HepG2 (cell line): ENCODE measurements around the gene VPS26B. TPM values are rescaled to one million over a fixed set of nuclear protein-coding genes. Genes with fewer than 3 reads are reported as not detected.

ENCODE experiments used
- ESRRA ChIP-seq: sonication (generic); formaldehyde crosslinking; IDR thresholded peaks from 2 replicates; pipeline ENCODE4 v1.5.1; 2020; ENCODE audit warnings: mild to moderate bottlenecking, low read depth, missing genetic modification reagents
- HIVEP1 ChIP-seq: sonication (generic); formaldehyde crosslinking; IDR thresholded peaks from 2 replicates; pipeline ENCODE4 v1.4.0; 2020; ENCODE audit warnings: mild to moderate bottlenecking, missing genetic modification reagents
- HNF4A ChIP-seq: sonication (generic); formaldehyde crosslinking; IDR thresholded peaks from 2 replicates; pipeline ENCODE4 v1.4.0; 2020; ENCODE audit warnings: missing genetic modification reagents
- ISL2 ChIP-seq: sonication (generic); formaldehyde crosslinking; IDR thresholded peaks from 2 replicates; pipeline ENCODE4 v1.5.0; 2020; ENCODE audit warnings: missing genetic modification reagents
- MEIS2 ChIP-seq: sonication (generic); formaldehyde crosslinking; IDR thresholded peaks from 2 replicates; pipeline ENCODE4 v1.9.0; 2021; ENCODE audit warnings: mild to moderate bottlenecking, missing genetic modification reagents
- RARA ChIP-seq: IDR thresholded peaks from 2 replicates; pipeline ENCODE4 v1.6.1; 2016; ENCODE audit warnings: missing genetic modification reagents, missing compliant biosample characterization
- RXRA ChIP-seq: sonication (generic); formaldehyde crosslinking; IDR thresholded peaks from 2 replicates; pipeline ENCODE4 v1.5.1; 2020; ENCODE audit warnings: missing genetic modification reagents
- RXRB ChIP-seq: IDR thresholded peaks from 2 replicates; pipeline ENCODE4 v1.6.1; 2016; ENCODE audit warnings: borderline replicate concordance, missing genetic modification reagents, missing compliant biosample characterization
- SALL1 ChIP-seq: sonication (generic); formaldehyde crosslinking; IDR thresholded peaks from 2 replicates; pipeline ENCODE4 v1.8.0; 2022; ENCODE audit warnings: mild to moderate bottlenecking, missing genetic modification reagents
- SKI ChIP-seq: fragments of 450-650 bp; IDR thresholded peaks from one replicate; pipeline ENCODE4 v1.6.1; 2018; ENCODE audit warnings: mild to moderate bottlenecking; ENCODE audit not compliant: partially characterized antibody
- TBX2 ChIP-seq: sonication (generic); formaldehyde crosslinking; IDR thresholded peaks from 2 replicates; pipeline ENCODE4 v1.5.0; 2020; ENCODE audit warnings: missing genetic modification reagents, mild to moderate bottlenecking, borderline replicate concordance
- TERF1 ChIP-seq: sonication (generic); formaldehyde crosslinking; IDR thresholded peaks from 2 replicates; pipeline ENCODE4 v1.8.0; 2022; ENCODE audit warnings: mild to moderate bottlenecking, missing genetic modification reagents, moderate library complexity
- XBP1 ChIP-seq: sonication (generic); formaldehyde crosslinking; IDR thresholded peaks from 2 replicates; pipeline ENCODE4 v1.5.0; 2020; ENCODE audit warnings: missing genetic modification reagents
- ZMYM2 ChIP-seq: sonication (generic); formaldehyde crosslinking; IDR thresholded peaks from 2 replicates; pipeline ENCODE4 v1.8.0; 2022; ENCODE audit warnings: mild to moderate bottlenecking, missing genetic modification reagents
- ZNF232 ChIP-seq: sonication (generic); formaldehyde crosslinking; IDR thresholded peaks from 2 replicates; pipeline ENCODE4 v1.4.0; 2020; ENCODE audit warnings: missing genetic modification reagents, borderline replicate concordance
- ZNF501 ChIP-seq: sonication (generic); formaldehyde crosslinking; IDR thresholded peaks from 2 replicates; pipeline ENCODE4 v1.5.1; 2020; ENCODE audit warnings: mild to moderate bottlenecking, moderate library complexity, missing genetic modification reagents
- ZNF552 ChIP-seq: sonication (generic); formaldehyde crosslinking; IDR thresholded peaks from 2 replicates; pipeline ENCODE4 v1.9.0; 2022; ENCODE audit warnings: missing genetic modification reagents, mild to moderate bottlenecking, borderline replicate concordance
- ZNF614 ChIP-seq: IDR thresholded peaks from 2 replicates; pipeline ENCODE4 v1.6.1; 2018; ENCODE audit warnings: missing biosample characterization, missing genetic modification reagents, inconsistent platforms, borderline replicate concordance
- ZNF761 ChIP-seq: sonication (generic); formaldehyde crosslinking; conservative IDR thresholded peaks from 2 replicates; pipeline ENCODE4 v1.4.0; 2020; ENCODE audit warnings: mild to moderate bottlenecking, missing genetic modification reagents
- polyA plus RNA-seq, 8 experiments: library from polyadenylated mRNA; depleted of rRNA in 3 of 8; stranded (reverse) in 7 of 8; unstranded in 1 of 8; fragments of >200 nt; fragmentation: Illumina TruSeq in 4 of 8; extraction: Trizol in 4 of 8; gene quantifications; 2 replicates each; pipeline versions ENCODE4 v1.2.1 to v1.2.3, GENCODE V29; 2011 to 2016; ENCODE audit warnings: low read depth in 4 of 8, missing spikeins in 1 of 8, mixed read lengths in 1 of 8; ENCODE audit not compliant: insufficient read depth in 1 of 8
- total RNA-seq, 5 experiments: library from RNA; depleted of rRNA; stranded (reverse); fragments of >200 nt; fragmentation: Illumina TruSeq; extraction: Trizol; gene quantifications; 2 replicates each; pipeline ENCODE4 v1.2.3, GENCODE V29; 2016; ENCODE audit warnings: low read depth in 1 of 5
- TF ChIP-seq, protein P1 (sequence below): sonication (generic); formaldehyde crosslinking; IDR thresholded peaks from 2 replicates; pipeline ENCODE4 v1.4.0; 2020; ENCODE audit warnings: missing genetic modification reagents
- TF ChIP-seq, protein P2 (sequence below): sonication (generic); formaldehyde crosslinking; IDR thresholded peaks from 2 replicates; pipeline ENCODE4 v1.4.0; 2020; ENCODE audit warnings: mild to moderate bottlenecking, missing genetic modification reagents
- TF ChIP-seq, protein P3 (sequence below): sonication (generic); IDR thresholded peaks from 2 replicates; pipeline ENCODE4 v1.6.1; 2016; ENCODE audit warnings: low read depth, borderline replicate concordance
- TF ChIP-seq, protein P4 (sequence below): fragments of 450-650 bp; IDR thresholded peaks from 2 replicates; pipeline ENCODE4 v1.6.1; 2016
- TF ChIP-seq, protein P5 (sequence below): sonication (generic); formaldehyde crosslinking; IDR thresholded peaks from 2 replicates; pipeline ENCODE4 v1.4.0; 2020; ENCODE audit warnings: missing genetic modification reagents; ENCODE audit errors: not compliant biosample characterization

VPS26B gene
- total and polyA plus RNA-seq, 2 of the 13 experiments (the other 11 are each of a cell fraction or from before 2014, with no cell fraction given), result 20.2 to 23.2 TPM

- TF ChIP-seq MEIS2 (CRISPR knock-in tag), result 0 out of 2 replicates have a peak, but pooled peaks have one; percentile 24
- TF ChIP-seq, protein P1, sequence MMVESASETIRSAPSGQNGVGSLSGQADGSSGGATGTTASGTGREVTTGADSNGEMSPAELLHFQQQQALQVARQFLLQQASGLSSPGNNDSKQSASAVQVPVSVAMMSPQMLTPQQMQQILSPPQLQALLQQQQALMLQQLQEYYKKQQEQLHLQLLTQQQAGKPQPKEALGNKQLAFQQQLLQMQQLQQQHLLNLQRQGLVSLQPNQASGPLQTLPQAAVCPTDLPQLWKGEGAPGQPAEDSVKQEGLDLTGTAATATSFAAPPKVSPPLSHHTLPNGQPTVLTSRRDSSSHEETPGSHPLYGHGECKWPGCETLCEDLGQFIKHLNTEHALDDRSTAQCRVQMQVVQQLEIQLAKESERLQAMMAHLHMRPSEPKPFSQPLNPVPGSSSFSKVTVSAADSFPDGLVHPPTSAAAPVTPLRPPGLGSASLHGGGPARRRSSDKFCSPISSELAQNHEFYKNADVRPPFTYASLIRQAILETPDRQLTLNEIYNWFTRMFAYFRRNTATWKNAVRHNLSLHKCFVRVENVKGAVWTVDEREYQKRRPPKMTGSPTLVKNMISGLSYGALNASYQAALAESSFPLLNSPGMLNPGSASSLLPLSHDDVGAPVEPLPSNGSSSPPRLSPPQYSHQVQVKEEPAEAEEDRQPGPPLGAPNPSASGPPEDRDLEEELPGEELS, result no peak
- TF ChIP-seq ZMYM2, result no peak
- TF ChIP-seq, protein P2, sequence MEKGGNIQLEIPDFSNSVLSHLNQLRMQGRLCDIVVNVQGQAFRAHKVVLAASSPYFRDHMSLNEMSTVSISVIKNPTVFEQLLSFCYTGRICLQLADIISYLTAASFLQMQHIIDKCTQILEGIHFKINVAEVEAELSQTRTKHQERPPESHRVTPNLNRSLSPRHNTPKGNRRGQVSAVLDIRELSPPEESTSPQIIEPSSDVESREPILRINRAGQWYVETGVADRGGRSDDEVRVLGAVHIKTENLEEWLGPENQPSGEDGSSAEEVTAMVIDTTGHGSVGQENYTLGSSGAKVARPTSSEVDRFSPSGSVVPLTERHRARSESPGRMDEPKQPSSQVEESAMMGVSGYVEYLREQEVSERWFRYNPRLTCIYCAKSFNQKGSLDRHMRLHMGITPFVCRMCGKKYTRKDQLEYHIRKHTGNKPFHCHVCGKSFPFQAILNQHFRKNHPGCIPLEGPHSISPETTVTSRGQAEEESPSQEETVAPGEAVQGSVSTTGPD, result no peak
- TF ChIP-seq XBP1, result no peak
- TF ChIP-seq ZNF232 (CRISPR knock-in tag), result no peak
- peak; percentile 67; the same call in 1 of the 2 replicates for TF ChIP-seq RXRB (CRISPR knock-in tag)
- TF ChIP-seq, protein P3, sequence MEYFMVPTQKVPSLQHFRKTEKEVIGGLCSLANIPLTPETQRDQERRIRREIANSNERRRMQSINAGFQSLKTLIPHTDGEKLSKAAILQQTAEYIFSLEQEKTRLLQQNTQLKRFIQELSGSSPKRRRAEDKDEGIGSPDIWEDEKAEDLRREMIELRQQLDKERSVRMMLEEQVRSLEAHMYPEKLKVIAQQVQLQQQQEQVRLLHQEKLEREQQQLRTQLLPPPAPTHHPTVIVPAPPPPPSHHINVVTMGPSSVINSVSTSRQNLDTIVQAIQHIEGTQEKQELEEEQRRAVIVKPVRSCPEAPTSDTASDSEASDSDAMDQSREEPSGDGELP, result peak; percentile 75; the same call in 1 of the 2 replicates
- TF ChIP-seq ZNF501, result no peak
- peak; percentile 75 for TF ChIP-seq ESRRA
- no peak for TF ChIP-seq SKI
- TF ChIP-seq TERF1 (CRISPR knock-in tag), result no peak
- TF ChIP-seq ZNF614 (CRISPR knock-in tag), result 0 out of 2 replicates have a peak, but pooled peaks have one; percentile 23
- TF ChIP-seq ZNF552 (CRISPR knock-in tag), result no peak
- no peak for TF ChIP-seq HIVEP1 (CRISPR knock-in tag)
- TF ChIP-seq SALL1 (CRISPR knock-in tag), result peak; percentile 27; the same call in 1 of the 2 replicates
- TF ChIP-seq RARA (CRISPR knock-in tag), result peak; percentile 74
- peak; percentile 82; the same call in 1 of the 2 replicates for TF ChIP-seq ZNF761 (CRISPR knock-in tag)
- TF ChIP-seq TBX2 (CRISPR knock-in tag), result peak; percentile 51; the same call in 1 of the 2 replicates
- TF ChIP-seq, protein P4, sequence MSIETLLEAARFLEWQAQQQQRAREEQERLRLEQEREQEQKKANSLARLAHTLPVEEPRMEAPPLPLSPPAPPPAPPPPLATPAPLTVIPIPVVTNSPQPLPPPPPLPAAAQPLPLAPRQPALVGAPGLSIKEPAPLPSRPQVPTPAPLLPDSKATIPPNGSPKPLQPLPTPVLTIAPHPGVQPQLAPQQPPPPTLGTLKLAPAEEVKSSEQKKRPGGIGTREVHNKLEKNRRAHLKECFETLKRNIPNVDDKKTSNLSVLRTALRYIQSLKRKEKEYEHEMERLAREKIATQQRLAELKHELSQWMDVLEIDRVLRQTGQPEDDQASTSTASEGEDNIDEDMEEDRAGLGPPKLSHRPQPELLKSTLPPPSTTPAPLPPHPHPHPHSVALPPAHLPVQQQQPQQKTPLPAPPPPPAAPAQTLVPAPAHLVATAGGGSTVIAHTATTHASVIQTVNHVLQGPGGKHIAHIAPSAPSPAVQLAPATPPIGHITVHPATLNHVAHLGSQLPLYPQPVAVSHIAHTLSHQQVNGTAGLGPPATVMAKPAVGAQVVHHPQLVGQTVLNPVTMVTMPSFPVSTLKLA, result no peak
- TF ChIP-seq RXRA, result peak; percentile 31; the same call in 1 of the 2 replicates
- TF ChIP-seq, protein P5, sequence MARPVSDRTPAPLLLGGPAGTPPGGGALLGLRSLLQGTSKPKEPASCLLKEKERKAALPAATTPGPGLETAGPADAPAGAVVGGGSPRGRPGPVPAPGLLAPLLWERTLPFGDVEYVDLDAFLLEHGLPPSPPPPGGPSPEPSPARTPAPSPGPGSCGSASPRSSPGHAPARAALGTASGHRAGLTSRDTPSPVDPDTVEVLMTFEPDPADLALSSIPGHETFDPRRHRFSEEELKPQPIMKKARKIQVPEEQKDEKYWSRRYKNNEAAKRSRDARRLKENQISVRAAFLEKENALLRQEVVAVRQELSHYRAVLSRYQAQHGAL (CRISPR knock-in tag), result no peak
- no peak for TF ChIP-seq ISL2 (CRISPR knock-in tag)
- TF ChIP-seq HNF4A (CRISPR knock-in tag), result peak; percentile 84
These were observed 10.9 kb downstream of the VPS26B start (continued) for GRCh38 chr11:134235399-134235798.
